Tibial artery (tissue), 4 donors: ENCODE measurements around the gene ZFY.

Source experiments
- DNase-seq, 2 donors: peaks; one replicate each; pipeline ENCODE4 v3.0.0-alpha.2; 2019
- H3K27ac ChIP-seq, 2 donors: fragments of 200-600 bp; sonication (generic) in 1 of 2; 1 replicate in 1 of 2; 2 replicates in 1 of 2; pipeline ENCODE4 v1.5.1; 2018 to 2019; ENCODE audit warnings: mild to moderate bottlenecking in 1 of 2
- H3K27me3 ChIP-seq, 2 donors: fragments of 200-600 bp; sonication (generic) in 1 of 2; one replicate each; pipeline versions ENCODE4 v1.5.1 to v1.6.0; 2016 to 2019
- H3K36me3 ChIP-seq, 3 donors: fragments of 200-600 bp; sonication (generic) in 2 of 3; one replicate each; pipeline ENCODE4 v1.5.1; 2016 to 2019; ENCODE audit warnings: mild to moderate bottlenecking in 2 of 3
- H3K4me1 ChIP-seq, 4 donors: fragments of 200-600 bp; sonication (generic) in 2 of 4; 1 replicate in 3 of 4; 2 replicates in 1 of 4; pipeline ENCODE4 v1.5.1; 2016 to 2019
- H3K4me3 ChIP-seq, 2 donors: fragments of 200-600 bp; sonication (generic) in 1 of 2; 1 replicate in 1 of 2; 2 replicates in 1 of 2; pipeline ENCODE4 v1.5.1; 2018 to 2019; ENCODE audit warnings: mild to moderate bottlenecking in 2 of 2
- H3K9me3 ChIP-seq, 3 donors: fragments of 200-600 bp; sonication (generic) in 1 of 3; one replicate each; pipeline ENCODE4 v1.5.1; 2016 to 2019
- intact Hi-C: fragments of 100-400 bp; cut with DNase I; formaldehyde crosslinking; loops from one replicate; pipeline ENCODE4 v1.15.0; 2023; ENCODE audit warnings: low total_unique reads
- TF ChIP-seq, protein P1 (sequence below), 2 experiments: fragments of 200-600 bp in 1 of 2; fragments of 450-650 bp in 1 of 2; IDR thresholded peaks; one replicate each; pipeline ENCODE4 v1.5.1; 2017 to 2019; ENCODE audit warnings: antibody characterized with exemption in 2 of 2, mild to moderate bottlenecking in 1 of 2, moderate library complexity in 1 of 2

Gene ZFY

GRCh38 chrY:2896050-2896449 lies 39.1 kb upstream of the ZFY start:
- DNase-seq = no peak
- Histone ChIP-seq H3K36me3 (no peaks in the 10 kb centered on the region), H3K27me3 (no peaks in the 10 kb centered on the region), H3K9me3 (no peaks in the 10 kb centered on the region), H3K4me1 (no peaks in the 10 kb centered on the region), H3K4me3 (no peak overlapping the region), H3K27ac (peak overlapping the region in 1 of 2 donors; percentile 49)
- intact Hi-C loops = no loop called here
- TF ChIP-seq, protein P1, sequence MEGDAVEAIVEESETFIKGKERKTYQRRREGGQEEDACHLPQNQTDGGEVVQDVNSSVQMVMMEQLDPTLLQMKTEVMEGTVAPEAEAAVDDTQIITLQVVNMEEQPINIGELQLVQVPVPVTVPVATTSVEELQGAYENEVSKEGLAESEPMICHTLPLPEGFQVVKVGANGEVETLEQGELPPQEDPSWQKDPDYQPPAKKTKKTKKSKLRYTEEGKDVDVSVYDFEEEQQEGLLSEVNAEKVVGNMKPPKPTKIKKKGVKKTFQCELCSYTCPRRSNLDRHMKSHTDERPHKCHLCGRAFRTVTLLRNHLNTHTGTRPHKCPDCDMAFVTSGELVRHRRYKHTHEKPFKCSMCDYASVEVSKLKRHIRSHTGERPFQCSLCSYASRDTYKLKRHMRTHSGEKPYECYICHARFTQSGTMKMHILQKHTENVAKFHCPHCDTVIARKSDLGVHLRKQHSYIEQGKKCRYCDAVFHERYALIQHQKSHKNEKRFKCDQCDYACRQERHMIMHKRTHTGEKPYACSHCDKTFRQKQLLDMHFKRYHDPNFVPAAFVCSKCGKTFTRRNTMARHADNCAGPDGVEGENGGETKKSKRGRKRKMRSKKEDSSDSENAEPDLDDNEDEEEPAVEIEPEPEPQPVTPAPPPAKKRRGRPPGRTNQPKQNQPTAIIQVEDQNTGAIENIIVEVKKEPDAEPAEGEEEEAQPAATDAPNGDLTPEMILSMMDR (IDR thresholded peaks at IDR 0.05) = no peak

GRCh38 chrY:2907356-2907755 lies 27.8 kb upstream of the ZFY start:
- Histone ChIP-seq H3K4me3 (no peak overlapping the region), H3K4me1 (no peaks in the 10 kb centered on the region), H3K36me3 (no peaks in the 10 kb centered on the region), H3K9me3 (no peaks in the 10 kb centered on the region), H3K27ac (no peak overlapping the region), H3K27me3 (no peaks in the 10 kb centered on the region)
- no peak for DNase-seq
- intact Hi-C loops = no loop called here
- TF ChIP-seq, protein P1 (IDR thresholded peaks at IDR 0.05) = no peak

- no peak for DNase-seq
- H3K4me1 ChIP-seq = no peaks in the 10 kb centered on the region
- H3K27me3 ChIP-seq = no peaks in the 10 kb centered on the region
- no peak overlapping the region for H3K27ac ChIP-seq
- no peaks in the 10 kb centered on the region for H3K36me3 ChIP-seq
- intact Hi-C loops = no loop called here
- TF ChIP-seq, protein P1 (IDR thresholded peaks at IDR 0.05) = no peak
- H3K4me3 ChIP-seq = no peak overlapping the region
- H3K9me3 ChIP-seq = no peaks in the 10 kb centered on the region
Measured at GRCh38 chrY:2913066-2913815, 21.9 kb upstream of the ZFY start.

DNA sequence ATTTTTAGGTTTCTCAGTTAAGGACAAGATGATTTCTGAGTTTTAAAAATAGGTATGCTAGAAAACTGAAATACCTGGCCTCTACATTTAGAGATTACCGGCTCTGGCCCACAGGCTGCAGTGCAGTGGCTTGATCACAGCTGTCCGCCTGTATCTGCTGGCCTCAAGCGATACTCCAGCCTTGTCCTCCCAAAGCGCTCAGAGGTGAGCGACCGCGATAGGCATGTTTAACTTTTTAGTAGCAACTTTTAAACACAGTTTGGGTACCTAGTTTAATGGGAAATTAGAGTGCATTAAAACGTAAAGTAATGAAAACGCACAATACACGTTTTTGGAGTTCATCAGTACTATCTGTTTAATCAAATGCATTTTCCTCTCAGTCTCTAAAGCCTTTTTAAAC lies 1.1 kb upstream of the ZFY start:
- H3K27ac ChIP-seq = peak overlapping the region; percentile 98 to 100
- intact Hi-C loops = no loop called here
- peak overlapping the region; percentile 67 to 73 for H3K4me3 ChIP-seq
- DNase-seq = no peak
- no peaks in the 10 kb centered on the region for H3K36me3 ChIP-seq
- H3K27me3 ChIP-seq = no peaks in the 10 kb centered on the region
- peaks cover 0 to 15% (median 1%) of the 10 kb centered on the region in 4 donors for H3K4me1 ChIP-seq
- TF ChIP-seq, protein P1 (IDR thresholded peaks at IDR 0.05) = no peak
- no peaks in the 10 kb centered on the region for H3K9me3 ChIP-seq

- TF ChIP-seq, protein P1 (IDR thresholded peaks at IDR 0.05) = peak; percentile 56 to 67
- no peaks in the 10 kb centered on the region for H3K27me3 ChIP-seq
- H3K4me3 ChIP-seq = peak overlapping the region; percentile 67 to 73
- peak overlapping the region; percentile 98 to 100 for H3K27ac ChIP-seq
- DNase-seq = peak; percentile 83 to 91
- intact Hi-C loops = no loop called here
- no peaks in the 10 kb centered on the region for H3K9me3 ChIP-seq
- peaks cover 0 to 30% (median 1%) of the 10 kb centered on the region in 4 donors for H3K4me1 ChIP-seq
- H3K36me3 ChIP-seq = no peaks in the 10 kb centered on the region
Measured at GRCh38 chrY:2935716-2936435, 695 bp downstream of the ZFY start.
